Heart left ventricle (tissue), 16 donors: Measurements from ENCODE around the gene ABCA7. TPM values are rescaled to one million over a fixed set of nuclear protein-coding genes. Genes with fewer than 3 reads are reported as not detected.
A peak's percentile ranks its signal among the peaks of the same experiment; 100 is the strongest.

Experiments
- ATAC-seq, 4 donors: fragments of 200-7000 bp; cut with Tn5 transposase; one replicate each; pipeline ENCODE4 v1.9.1; 2020 to 2022; ENCODE audit warnings: moderate library complexity in 4 of 4, mild to moderate bottlenecking in 3 of 4, moderate number of reproducible peaks in 1 of 4
- DNase-seq, 5 donors: peaks; one replicate each; pipeline ENCODE4 v3.0.0-alpha.2; 2020
- H3K27ac ChIP-seq, 12 donors: fragments of 200-600 bp; sonication (generic) in 4 of 12; one replicate each; pipeline versions ENCODE4 v1.5.0 to v1.8.0; 2016 to 2022; ENCODE audit warnings: mild to moderate bottlenecking in 2 of 12
- H3K27me3 ChIP-seq, 9 donors: fragments of 200-600 bp; sonication (generic) in 2 of 9; one replicate each; pipeline versions ENCODE4 v1.5.1 to v1.8.0; 2016 to 2022; ENCODE audit warnings: mild to moderate bottlenecking in 3 of 9
- H3K36me3 ChIP-seq, 9 donors: fragments of 200-600 bp; sonication (generic) in 2 of 9; one replicate each; pipeline versions ENCODE4 v1.5.0 to v1.8.0; 2018 to 2022; ENCODE audit warnings: mild to moderate bottlenecking in 2 of 9
- H3K4me1 ChIP-seq, 12 donors: fragments of 200-600 bp; sonication (generic) in 4 of 12; one replicate each; pipeline versions ENCODE4 v1.5.0 to v1.8.0; 2016 to 2022; ENCODE audit warnings: mild to moderate bottlenecking in 3 of 12
- H3K4me3 ChIP-seq, 12 donors: fragments of 200-600 bp; sonication (generic) in 4 of 12; one replicate each; pipeline versions ENCODE4 v1.5.0 to v1.8.0; 2017 to 2022; ENCODE audit warnings: mild to moderate bottlenecking in 9 of 12, moderate library complexity in 4 of 12
- H3K9me3 ChIP-seq, 12 donors: fragments of 200-600 bp; sonication (generic) in 4 of 12; one replicate each; pipeline versions ENCODE4 v1.5.0 to v1.8.0; 2016 to 2022; ENCODE audit warnings: mild to moderate bottlenecking in 1 of 12
- POLR2A ChIP-seq, 2 donors: fragments of 450-650 bp; IDR thresholded peaks; one replicate each; pipeline ENCODE4 v1.6.1; 2017; ENCODE audit warnings: antibody characterized with exemption in 2 of 2, mild to moderate bottlenecking in 2 of 2, moderate library complexity in 2 of 2
- WGBS, 4 donors: extraction: QIAGEN DNeasy Blood & Tissue Kit in 2 of 4; methylation state at CpG; one replicate each; pipeline versions ENCODE4 v1.1.5 to v1.1.7; 2013 to 2018; 5-methylcytosine and 5-hydroxymethylcytosine counted together
- intact Hi-C, 10 donors: fragments of 100-400 bp; cut with DNase I; formaldehyde crosslinking; loops; one replicate each; pipeline versions ENCODE4 v1.11.1 to v1.14.2; 2022
- polyA plus RNA-seq, 2 donors: library from polyadenylated mRNA; stranded (reverse); fragments of 200-250 nt; gene quantifications; one replicate each; pipeline ENCODE4 v1.2.3, GENCODE V29; 2013
- total RNA-seq, 9 donors: library from RNA; depleted of rRNA in 2 of 9; stranded (reverse); fragments of >200 nt in 2 of 9; fragmentation: NEBNext Ultra II Directional in 3 of 9; extraction: Animal tissue kit (Norgen Biotek cat#: 25700) in 3 of 9; gene quantifications; one replicate each; pipeline versions ENCODE4 v1.1.0 to v1.2.4, GENCODE V29; 2016 to 2023
- TF ChIP-seq, protein P1 (sequence below), 12 donors: fragments of 200-600 bp; sonication (generic) in 4 of 12; IDR thresholded peaks; one replicate each; pipeline versions ENCODE4 v1.5.0 to v1.8.0; 2018 to 2022; ENCODE audit warnings: antibody characterized with exemption in 12 of 12, mild to moderate bottlenecking in 5 of 12
- donor health status: ischemic (EF 13 %, LVEDD 7.1; RV severe dilation, severe dysfunction).
- donor health status: healthy with polysubstance abuse.
- donor health status: DM: no; HTN: yes; CAD: no.
- donor health status: DM: no; HTN: no; CAD: no.
- donor health status: ischemic (EF 25% LVEDD 6.9; RV normal size, moderate dysfunction).
- donor health status: ischemic (EF 25% LVEDD 5.7; RV mildly dilated, moderate dysfunction).
- donor health status: healthy.
- donor health status: DM: yes; HTN: yes; CAD: no.
- donor health status: ischemic (EF 35%, LVEDD 5.7; RV mildly dilated, moderate dysfunction).
- donor health status: nonischemic (EF 11% LVEDD 7.7; RV severe dilation, severe dysfunction).
- donor health status: DM: yes; HTN: yes; CAD: no.
- donor health status: PGD.
- donor health status: ischemic (EF 29% LVEDD 5.4; RV normal size, mild dysfunction).
- donor health status: nonischemic (EF 23%, LVEDD 6.1; RV moderate dilation, normal function).

Gene ABCA7
- total and polyA plus RNA-seq, 11 donors, result 2.9 to 12.4 (median 8.8) TPM

DNA sequence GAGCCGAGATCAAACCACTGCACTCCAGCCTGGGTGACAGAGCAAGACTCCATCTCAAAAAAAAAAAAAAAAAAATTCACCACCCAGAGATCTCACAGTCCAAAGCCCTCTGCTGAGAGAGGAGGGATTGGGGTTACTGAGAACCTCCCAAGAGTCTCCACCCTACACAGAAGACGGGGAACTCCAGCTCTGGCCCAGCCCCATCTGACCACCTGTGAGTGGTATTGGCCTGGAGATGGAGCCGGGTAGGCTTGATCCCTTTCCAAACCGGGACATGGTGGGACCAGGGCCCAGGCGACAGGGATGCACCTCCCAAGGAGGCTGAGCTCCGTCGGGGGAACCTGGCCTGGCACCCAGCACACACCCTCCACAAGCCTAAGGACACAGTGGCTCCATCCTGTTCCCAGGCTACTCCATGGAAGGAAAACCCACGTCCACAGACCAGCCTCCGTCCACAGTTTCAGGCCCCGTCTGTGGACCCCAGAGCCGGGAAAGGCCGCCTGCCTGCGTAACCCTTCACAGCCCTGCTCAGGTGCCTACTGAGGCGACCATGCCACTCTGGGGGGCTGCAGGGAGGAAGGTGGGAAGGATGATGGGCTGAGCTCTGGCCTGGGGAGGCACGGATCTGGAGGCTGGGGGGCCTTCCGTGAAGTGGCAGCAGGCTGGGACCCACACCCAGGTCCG is 20.8 kb upstream of the ABCA7 start:
- peak overlapping the region in 11 of 12 donors; percentile 72 to 96 (median 85) for H3K4me3 ChIP-seq

DNA sequence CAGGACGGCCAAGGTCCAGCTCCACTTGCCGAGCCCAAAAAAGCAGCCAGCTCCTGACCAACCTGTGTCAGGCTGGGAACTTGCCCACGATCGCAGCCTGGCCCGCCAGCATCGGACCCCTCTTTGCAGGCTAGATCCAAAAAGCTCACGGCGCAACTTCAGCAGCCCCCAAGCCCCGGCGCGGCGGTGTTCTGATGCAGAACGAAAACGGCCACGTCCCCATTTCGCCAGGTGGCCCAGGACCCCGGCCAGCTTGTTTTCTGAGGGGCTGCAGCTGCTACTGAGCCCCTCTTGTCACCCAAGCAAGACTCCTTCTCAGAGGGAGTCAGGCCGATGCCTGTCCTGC is 20.3 kb upstream of the ABCA7 start:
- H3K27ac ChIP-seq, result peak overlapping the region in 9 of 12 donors; percentile 88 to 98 (median 97)
- 41 to 62% (median 58%) methylated on average over 3 to 18 of the region's 18 CpGs for WGBS, 4 donors
- H3K4me1 ChIP-seq, result peaks cover 30 to 76% (median 65%) of the 10 kb centered on the region in 12 donors
- H3K27me3 ChIP-seq, result no peaks in the 10 kb centered on the region
- ATAC-seq (no peak), DNase-seq (no peak)
- H3K9me3 ChIP-seq, result no peaks in the 10 kb centered on the region
- TF ChIP-seq, protein P1, sequence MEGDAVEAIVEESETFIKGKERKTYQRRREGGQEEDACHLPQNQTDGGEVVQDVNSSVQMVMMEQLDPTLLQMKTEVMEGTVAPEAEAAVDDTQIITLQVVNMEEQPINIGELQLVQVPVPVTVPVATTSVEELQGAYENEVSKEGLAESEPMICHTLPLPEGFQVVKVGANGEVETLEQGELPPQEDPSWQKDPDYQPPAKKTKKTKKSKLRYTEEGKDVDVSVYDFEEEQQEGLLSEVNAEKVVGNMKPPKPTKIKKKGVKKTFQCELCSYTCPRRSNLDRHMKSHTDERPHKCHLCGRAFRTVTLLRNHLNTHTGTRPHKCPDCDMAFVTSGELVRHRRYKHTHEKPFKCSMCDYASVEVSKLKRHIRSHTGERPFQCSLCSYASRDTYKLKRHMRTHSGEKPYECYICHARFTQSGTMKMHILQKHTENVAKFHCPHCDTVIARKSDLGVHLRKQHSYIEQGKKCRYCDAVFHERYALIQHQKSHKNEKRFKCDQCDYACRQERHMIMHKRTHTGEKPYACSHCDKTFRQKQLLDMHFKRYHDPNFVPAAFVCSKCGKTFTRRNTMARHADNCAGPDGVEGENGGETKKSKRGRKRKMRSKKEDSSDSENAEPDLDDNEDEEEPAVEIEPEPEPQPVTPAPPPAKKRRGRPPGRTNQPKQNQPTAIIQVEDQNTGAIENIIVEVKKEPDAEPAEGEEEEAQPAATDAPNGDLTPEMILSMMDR (IDR thresholded peaks at IDR 0.05), result no peak
- TF ChIP-seq POLR2A (IDR thresholded peaks at IDR 0.05), result no peak
- H3K36me3 ChIP-seq, result peaks cover 0 to 11% (median 0%) of the 10 kb centered on the region in 9 donors
- intact Hi-C loops, result no loop called here
- peak overlapping the region; percentile 72 to 96 (median 86) for H3K4me3 ChIP-seq

More for the DNA sequence above, 20.8 kb upstream of the ABCA7 start:
- Histone ChIP-seq H3K27ac (peak overlapping the region in 6 of 12 donors; percentile 19 to 98 (median 92)), H3K9me3 (no peaks in the 10 kb centered on the region), H3K36me3 (peaks cover 0 to 16% (median 2%) of the 10 kb centered on the region in 9 donors), H3K27me3 (no peaks in the 10 kb centered on the region), H3K4me1 (peaks cover 30 to 79% (median 65%) of the 10 kb centered on the region in 12 donors)
- intact Hi-C loops, result no loop called here
- TF ChIP-seq, protein P1 (IDR thresholded peaks at IDR 0.05), result no peak
- no peak for TF ChIP-seq POLR2A (IDR thresholded peaks at IDR 0.05)
- WGBS, 4 donors, result 14 to 52% (median 39%) methylated on average over 8 to 17 of the region's 17 CpGs
- ATAC-seq (no peak), DNase-seq (no peak)

DNA sequence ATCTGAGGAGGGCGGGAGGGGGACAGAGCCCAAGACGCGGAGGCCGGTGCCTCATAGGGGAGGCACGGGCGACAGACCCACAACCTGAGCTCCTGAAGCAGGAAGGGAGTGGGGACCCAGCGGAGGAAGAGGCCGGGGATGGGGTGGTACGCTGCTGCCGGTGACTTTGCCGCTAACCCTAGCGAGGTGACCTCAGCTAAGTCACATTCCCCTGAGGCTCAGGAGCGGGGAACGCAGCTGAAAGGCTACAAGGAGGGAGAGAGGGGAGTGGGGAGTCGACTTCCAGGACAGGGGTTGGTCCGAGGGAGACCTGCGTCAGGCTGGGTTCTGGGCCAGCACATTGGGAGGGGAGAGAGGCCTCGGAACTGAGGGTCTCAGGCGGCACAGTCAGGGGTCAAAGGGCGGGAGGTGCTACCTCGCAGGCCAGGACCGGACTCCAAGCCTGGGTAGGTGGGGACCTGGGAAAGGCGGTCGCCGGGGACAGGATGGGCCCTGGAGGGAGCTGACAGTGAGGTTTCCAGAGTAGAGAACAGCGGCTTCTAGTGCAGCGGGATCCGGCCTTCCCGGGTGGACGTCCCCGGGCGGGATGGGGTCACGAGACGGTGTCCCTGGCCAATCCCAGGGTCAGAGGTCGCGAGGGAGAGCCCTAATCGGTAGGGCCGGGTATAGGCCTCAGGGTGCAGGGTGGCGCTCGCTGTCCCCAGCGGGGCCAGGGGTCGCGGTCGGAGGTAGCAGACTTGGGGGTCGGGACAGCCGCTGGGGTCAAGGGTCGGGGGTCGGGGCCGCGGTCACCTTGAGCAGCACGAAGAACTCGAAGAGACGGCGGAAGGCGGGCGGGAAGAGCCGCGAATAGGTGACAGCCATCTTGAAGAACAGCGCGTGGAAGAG is 19.7 kb upstream of the ABCA7 start:
- ATAC-seq (no peak), DNase-seq (peak in 3 of 5 donors; percentile 32 to 79 (median 41))
- H3K36me3 ChIP-seq, result peaks cover 0 to 4% (median 0%) of the 10 kb centered on the region in 9 donors
- WGBS, 4 donors, result 1 to 2% (median 1%) methylated on average over 40 to 60 of the region's 60 CpGs
- intact Hi-C loops, result loop anchor here in 6 of 10 donors (2.0 to 5.0 kb wide), 4 partner anchors 35 to 182 kb away; partner anchors contain the start of genes GPX4 (in 4 of the 6), POLR2E (in 1 of the 6) and WDR18 (in 1 of the 6)
- no peaks in the 10 kb centered on the region for H3K27me3 ChIP-seq
- peaks cover 30 to 70% (median 63%) of the 10 kb centered on the region in 12 donors for H3K4me1 ChIP-seq
- H3K9me3 ChIP-seq, result no peaks in the 10 kb centered on the region
- H3K27ac ChIP-seq, result peak overlapping the region; percentile 60 to 98 (median 96)
- TF ChIP-seq, protein P1 (IDR thresholded peaks at IDR 0.05), result no peak
- peak overlapping the region; percentile 72 to 96 (median 86) for H3K4me3 ChIP-seq
